LNCaP clone FGC (cell line): ENCODE measurements around the gene URAD.

Experiments
- DNase-seq: peaks from one replicate; pipeline ENCODE4 v3.0.0-alpha.2; 2011; ENCODE audit warnings: low read depth
- H3K4me3 ChIP-seq: 2 replicates; pipeline ENCODE4 v1.5.1; 2011; ENCODE audit warnings: mild to moderate bottlenecking, low read depth, low read length, control low read depth
- TF ChIP-seq, protein P1 (sequence below): IDR thresholded peaks from 2 replicates; pipeline ENCODE4 v1.5.1; 2012; ENCODE audit warnings: mild to moderate bottlenecking; ENCODE audit not compliant: control insufficient read depth, insufficient read depth; ENCODE audit errors: extremely low read depth

Gene URAD

DNA sequence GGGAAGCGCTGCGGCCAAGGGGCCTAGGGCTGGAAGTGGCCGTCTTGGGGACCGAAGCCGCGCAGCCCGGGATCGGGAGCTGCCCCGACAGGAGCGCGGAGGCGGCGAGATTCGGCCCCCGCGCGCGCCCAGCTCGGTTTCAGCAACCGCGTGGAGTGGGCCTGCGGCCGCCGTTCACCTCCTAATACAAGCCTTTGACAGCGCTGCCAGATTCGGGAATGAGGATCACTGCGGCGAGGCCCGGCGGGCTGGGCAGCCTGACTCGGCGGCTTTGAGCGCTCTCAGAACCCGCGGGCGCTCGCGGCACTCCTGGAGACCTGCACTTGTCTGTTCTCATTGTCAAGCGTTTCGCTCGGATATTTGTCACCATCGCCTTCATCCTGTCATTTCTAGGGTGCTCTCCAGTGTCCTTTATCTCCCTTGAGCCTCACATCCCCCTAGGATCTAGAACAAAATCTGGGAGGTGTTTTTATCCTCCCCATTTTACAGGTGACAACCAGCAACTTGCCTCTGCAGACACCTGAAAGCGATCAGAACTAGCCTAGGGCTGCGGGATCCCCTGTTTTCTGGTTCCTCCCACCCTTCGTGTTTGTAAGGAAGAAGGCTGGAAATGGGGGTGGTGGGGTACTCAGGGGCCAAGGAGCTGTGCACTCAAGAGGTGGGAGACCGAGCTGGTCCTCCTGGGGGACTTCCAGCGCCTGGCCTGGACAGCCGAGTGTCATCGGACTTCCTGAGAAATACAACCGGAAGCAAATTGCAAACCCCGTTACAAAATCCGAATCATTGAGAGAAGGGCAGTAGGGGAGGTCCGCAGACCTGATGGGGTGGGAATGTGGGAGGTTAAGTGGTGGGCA lies 17.9 kb downstream of the URAD start:
- no peak overlapping the region for H3K4me3 ChIP-seq
- no peak for DNase-seq
- TF ChIP-seq, protein P1, sequence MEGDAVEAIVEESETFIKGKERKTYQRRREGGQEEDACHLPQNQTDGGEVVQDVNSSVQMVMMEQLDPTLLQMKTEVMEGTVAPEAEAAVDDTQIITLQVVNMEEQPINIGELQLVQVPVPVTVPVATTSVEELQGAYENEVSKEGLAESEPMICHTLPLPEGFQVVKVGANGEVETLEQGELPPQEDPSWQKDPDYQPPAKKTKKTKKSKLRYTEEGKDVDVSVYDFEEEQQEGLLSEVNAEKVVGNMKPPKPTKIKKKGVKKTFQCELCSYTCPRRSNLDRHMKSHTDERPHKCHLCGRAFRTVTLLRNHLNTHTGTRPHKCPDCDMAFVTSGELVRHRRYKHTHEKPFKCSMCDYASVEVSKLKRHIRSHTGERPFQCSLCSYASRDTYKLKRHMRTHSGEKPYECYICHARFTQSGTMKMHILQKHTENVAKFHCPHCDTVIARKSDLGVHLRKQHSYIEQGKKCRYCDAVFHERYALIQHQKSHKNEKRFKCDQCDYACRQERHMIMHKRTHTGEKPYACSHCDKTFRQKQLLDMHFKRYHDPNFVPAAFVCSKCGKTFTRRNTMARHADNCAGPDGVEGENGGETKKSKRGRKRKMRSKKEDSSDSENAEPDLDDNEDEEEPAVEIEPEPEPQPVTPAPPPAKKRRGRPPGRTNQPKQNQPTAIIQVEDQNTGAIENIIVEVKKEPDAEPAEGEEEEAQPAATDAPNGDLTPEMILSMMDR, result no peak

DNA sequence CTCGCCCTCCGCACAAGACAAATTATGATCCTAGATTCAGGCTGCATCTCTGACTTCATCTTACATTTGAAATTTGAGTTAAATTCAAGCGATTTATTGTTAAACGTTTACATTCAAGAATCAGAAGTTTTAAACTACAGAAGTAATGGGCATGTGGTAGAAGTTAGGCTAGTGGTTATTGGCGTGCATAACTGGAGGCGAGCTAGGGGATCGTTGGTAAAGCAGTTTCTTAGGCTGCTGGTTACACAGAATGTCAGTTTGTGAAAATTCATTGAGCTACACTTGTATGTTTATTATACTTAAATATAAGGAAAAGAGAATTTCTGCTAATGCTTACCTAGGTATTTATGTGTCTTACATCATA lies 18.6 kb downstream of the URAD start:
- no peak for DNase-seq
- TF ChIP-seq, protein P1, result no peak
- H3K4me3 ChIP-seq, result no peak overlapping the region

DNA sequence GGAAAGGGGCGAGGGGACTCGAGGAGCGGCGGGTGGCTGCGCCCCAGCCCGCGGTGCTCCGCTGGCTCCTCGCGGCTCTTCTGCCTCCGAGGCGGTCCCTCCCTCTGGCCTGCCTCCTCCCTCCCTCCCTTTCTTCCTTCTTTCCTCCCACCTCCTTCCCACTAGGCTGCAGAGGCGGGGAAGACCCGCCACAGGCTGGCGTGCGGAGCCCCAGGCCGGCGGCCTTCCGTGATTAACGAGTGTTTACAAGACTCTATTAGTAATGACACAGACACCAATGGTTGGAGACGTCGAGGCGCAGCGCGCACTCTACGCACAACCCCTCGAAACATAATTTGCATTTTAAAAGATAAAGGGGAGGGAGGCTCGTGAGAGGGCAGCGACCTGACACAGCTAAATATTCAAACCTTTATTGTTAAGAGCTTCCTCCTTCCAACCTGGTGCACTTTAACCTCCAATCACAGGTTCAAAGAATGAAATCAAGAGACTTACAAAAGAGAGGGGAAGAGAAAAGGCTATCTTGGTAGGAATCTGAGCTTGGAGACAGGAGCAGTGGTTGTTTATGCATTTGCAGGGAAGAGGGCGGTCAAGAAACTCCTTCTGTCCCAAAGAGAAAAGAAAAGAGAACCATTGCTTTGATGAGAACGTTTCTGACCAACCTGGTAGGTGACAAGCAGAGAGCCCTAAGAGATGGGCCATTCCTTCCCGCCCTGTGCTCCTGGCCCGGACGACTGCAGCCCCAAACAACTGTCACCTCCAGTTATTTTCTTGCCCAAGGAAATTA lies 19.2 kb downstream of the URAD start, which contains the start of gene CDX2:
Gene CDX2 (minus strand): TSS at position 234 of the 784 bp plus-strand sequence. CDS start 309 bp downstream, outside the sequence.
- H3K4me3 ChIP-seq, result no peak within 1 kb of the TSS
- TF ChIP-seq, protein P1, result no peak
- no peak for DNase-seq

DNA sequence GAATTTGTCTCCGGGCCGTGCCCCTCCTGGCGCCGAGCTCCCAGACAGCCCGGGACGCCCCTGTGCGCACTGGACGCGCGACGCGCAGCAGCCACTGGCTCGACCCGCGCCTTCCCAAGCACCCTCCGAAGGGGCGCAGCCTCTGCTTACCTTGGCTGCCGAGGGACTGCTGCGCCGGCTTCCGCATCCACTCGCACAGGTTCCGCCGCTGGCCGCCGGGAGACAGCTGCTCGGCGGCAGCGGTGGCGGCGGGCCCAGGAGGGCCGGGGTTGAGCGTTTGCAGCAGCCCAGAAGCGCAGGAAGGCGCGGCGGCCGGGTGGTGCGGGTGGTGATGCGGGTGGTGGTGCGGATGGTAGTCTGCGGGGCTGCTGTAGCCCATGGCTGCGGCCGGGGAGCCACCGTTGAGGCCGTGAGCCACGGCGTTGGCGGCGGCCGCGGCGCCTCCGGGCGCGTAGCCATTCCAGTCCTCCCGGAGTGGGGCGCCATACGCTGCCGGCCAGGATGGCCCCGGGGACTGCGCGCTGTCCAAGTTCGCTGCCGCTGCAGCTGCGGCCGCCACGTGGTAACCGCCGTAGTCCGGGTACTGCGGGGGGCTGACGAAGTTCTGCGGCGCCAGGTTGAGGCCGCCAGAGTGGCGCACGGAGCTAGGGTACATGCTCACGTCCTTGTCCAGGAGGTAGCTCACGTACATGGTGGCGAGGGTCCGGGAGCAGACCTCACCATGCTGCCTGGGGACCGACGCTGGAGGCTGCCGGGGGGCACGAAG lies 20.0 kb downstream of the URAD start:
- DNase-seq, result no peak
- TF ChIP-seq, protein P1, result no peak
- H3K4me3 ChIP-seq, result no peak overlapping the region

DNA sequence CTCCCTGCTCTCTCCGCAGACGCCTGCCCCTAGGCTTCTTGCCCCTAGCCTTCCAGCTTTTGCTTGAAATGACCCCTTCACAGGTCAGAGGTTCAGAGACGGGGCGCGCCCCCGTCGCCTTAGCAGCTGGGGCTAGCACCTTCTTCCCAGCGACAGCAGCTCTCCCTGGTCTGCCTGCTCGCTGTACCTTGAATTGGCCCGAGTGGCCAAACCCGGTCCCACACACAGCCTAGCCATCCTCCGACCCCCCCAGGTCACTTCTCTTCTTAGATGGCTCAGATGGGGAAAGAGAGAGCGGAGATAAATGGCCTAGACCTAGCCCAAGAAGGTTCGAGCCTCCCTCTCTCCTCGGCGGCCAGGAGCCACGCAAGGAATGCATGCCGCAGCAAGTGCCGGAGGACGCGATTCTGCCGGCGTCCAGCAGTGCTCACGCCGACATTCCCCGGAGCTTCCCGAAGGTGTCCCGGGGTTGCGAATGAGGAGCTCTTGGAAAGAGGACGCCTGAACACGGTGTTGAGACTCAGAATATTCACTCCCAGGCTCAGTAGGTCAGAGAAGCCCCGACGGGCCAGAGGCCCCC lies 20.7 kb downstream of the URAD start:
- no peak for DNase-seq
- TF ChIP-seq, protein P1, result no peak
- no peak overlapping the region for H3K4me3 ChIP-seq

DNA sequence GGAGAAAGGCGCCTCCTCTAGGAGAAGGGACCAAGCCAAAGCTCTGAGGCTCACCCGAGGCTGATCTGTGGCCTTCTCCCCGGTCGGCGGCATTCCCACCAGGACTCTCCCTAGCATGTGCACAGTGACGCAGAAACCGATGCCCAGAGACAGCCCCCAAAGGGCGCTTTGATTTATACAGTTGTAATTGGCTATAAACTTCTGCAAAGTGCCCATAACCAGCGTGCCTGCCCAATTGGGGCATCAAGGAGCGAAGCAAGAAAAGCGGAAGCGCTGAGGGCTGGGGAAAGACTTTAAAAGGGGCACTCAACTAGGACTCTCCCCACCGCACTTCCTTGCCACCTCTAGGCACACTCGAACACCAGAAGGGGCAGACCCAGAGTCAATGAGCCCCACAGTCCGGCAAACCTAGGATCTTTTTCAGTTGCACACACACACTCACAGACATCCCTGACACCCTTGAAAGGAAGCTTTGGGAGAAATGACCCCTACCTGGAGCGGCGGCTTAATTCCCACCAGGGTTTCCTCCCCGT lies 21.2 kb downstream of the URAD start:
- DNase-seq, result no peak
- TF ChIP-seq, protein P1, result no peak
- H3K4me3 ChIP-seq, result no peak overlapping the region
